Transverse colon (tissue), 4 donors: ENCODE data around the gene MYDGF.

Source experiments
- EP300 ChIP-seq: sonication (generic); formaldehyde crosslinking; IDR thresholded peaks from one replicate; pipeline ENCODE4 v1.6.1; 2017; ENCODE audit warnings: antibody characterized with exemption, low read depth
- POLR2A ChIP-seq: fragments of 450-650 bp; IDR thresholded peaks from one replicate; pipeline ENCODE4 v1.6.1; 2016; ENCODE audit warnings: antibody characterized with exemption, mild to moderate bottlenecking, moderate library complexity
- POLR2AphosphoS5 ChIP-seq, 3 donors: sonication (generic); formaldehyde crosslinking; IDR thresholded peaks; one replicate each; pipeline ENCODE4 v1.6.1; 2016; ENCODE audit warnings: antibody characterized with exemption in 3 of 3
- TF ChIP-seq, protein P1 (sequence below), 5 experiments: fragments of 200-600 bp in 3 of 5; fragments of 450-650 bp in 2 of 5; sonication (generic) in 3 of 5; IDR thresholded peaks; 1 replicate in 2 of 5; 2 replicates in 3 of 5; pipeline ENCODE4 v1.5.1; 2016 to 2017; ENCODE audit warnings: antibody characterized with exemption in 5 of 5, inconsistent platforms in 3 of 5, mild to moderate bottlenecking in 2 of 5, moderate library complexity in 1 of 5

DNA sequence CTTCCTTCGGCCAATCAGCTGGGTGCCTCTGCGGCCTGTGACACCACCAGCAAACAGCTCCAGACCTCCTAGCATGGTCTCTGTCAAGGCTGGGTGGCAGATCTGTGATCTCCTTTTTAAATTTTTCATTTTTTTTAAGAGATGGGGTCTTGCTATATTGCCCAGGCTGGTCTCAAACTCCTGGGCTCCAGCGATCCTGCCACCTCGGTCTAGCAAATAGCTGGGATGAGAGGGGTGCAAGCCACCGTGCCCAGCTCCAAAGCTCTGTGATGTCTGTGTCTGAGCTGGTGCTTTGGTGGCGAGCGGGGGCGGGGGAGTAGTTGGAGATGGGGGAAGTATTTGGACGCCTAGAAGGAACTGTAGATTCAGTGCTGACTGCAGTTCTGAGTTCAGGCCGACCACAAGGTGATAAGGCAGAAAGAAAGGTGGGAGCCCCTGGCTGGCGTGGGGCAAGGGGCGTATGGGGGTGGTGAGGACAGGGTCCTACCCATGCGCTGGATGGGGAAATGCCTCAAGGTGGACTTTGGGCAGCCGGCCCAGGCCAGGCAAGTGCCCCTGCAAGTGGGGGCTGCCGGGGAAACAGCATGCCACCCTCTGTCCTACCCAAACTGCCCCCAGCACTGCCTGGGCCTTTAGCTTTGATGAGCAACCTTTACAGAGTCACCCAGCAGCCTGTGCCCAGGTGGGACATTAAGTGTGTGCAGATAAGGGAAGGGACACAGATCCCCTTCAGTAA lies 48.0 kb upstream of the MYDGF start:
- TF ChIP-seq, protein P1, sequence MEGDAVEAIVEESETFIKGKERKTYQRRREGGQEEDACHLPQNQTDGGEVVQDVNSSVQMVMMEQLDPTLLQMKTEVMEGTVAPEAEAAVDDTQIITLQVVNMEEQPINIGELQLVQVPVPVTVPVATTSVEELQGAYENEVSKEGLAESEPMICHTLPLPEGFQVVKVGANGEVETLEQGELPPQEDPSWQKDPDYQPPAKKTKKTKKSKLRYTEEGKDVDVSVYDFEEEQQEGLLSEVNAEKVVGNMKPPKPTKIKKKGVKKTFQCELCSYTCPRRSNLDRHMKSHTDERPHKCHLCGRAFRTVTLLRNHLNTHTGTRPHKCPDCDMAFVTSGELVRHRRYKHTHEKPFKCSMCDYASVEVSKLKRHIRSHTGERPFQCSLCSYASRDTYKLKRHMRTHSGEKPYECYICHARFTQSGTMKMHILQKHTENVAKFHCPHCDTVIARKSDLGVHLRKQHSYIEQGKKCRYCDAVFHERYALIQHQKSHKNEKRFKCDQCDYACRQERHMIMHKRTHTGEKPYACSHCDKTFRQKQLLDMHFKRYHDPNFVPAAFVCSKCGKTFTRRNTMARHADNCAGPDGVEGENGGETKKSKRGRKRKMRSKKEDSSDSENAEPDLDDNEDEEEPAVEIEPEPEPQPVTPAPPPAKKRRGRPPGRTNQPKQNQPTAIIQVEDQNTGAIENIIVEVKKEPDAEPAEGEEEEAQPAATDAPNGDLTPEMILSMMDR (IDR thresholded peaks at IDR 0.05): no peak
- TF ChIP-seq POLR2AphosphoS5 (IDR thresholded peaks at IDR 0.05) (no peak), POLR2A (no peak), EP300 (no peak)
